Duodenal mucosa (tissue), 2 donors: Measurements from ENCODE around the gene JUP.

Source experiments
- H3K27ac ChIP-seq: one replicate; pipeline ENCODE4 v1.7.0; 2013; ENCODE audit warnings: low read depth, low read length
- H3K27me3 ChIP-seq, 2 donors: one replicate each; pipeline ENCODE4 v1.7.0; 2013; ENCODE audit warnings: low read length in 2 of 2, control low read depth in 1 of 2; ENCODE audit not compliant: insufficient read depth in 2 of 2, control insufficient read depth in 1 of 2
- H3K36me3 ChIP-seq, 2 donors: one replicate each; pipeline ENCODE4 v1.7.0; 2013; ENCODE audit warnings: low read length in 2 of 2, control low read depth in 1 of 2; ENCODE audit not compliant: insufficient read depth in 2 of 2, control insufficient read depth in 1 of 2
- H3K4me1 ChIP-seq, 2 donors: one replicate each; pipeline ENCODE4 v1.7.0; 2013; ENCODE audit warnings: low read length in 2 of 2, control low read depth in 1 of 2; ENCODE audit not compliant: insufficient read depth in 2 of 2, control insufficient read depth in 1 of 2
- H3K4me3 ChIP-seq, 2 donors: one replicate each; pipeline ENCODE4 v1.7.0; 2013; ENCODE audit warnings: low read length in 2 of 2, low read depth in 1 of 2
- H3K9ac ChIP-seq, 2 donors: one replicate each; pipeline ENCODE4 v1.7.0; 2013; ENCODE audit warnings: low read length in 2 of 2, low read depth in 1 of 2
- H3K9me3 ChIP-seq, 2 donors: one replicate each; pipeline ENCODE4 v1.7.0; 2013; ENCODE audit warnings: low read length in 2 of 2, control low read depth in 1 of 2; ENCODE audit not compliant: control insufficient read depth in 1 of 2

The JUP gene

DNA sequence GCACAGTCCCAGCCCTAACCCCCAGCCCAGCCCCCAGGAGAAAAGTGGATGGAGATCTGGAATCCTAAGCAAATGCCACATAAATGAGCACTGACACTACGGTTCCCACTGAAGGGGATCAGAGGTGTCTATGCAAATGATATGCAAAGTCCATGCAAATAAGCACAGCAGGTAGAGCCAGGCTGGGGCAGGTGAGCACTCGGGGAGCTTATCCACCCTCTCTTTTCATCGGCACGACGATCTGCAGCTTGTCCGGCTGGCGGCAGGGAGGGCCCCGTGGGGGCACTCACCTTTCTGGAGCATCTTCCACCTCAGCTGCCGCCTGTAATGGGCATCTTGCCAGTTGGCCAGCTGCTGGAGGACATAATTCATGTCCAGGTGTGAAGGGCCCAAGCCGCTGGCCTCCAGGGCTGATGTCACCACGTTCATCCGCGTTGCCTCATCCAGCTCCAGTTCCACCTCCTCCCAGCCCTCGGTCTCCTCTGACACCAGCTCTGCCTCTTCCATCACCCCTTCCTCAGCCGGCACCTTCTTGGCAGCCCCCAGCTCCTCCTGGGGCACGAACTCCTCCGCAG lies 61.9 kb downstream of the JUP start:
- Histone ChIP-seq H3K36me3 (no peaks in the 10 kb centered on the region), H3K4me3 (no peak overlapping the region), H3K27me3 (no peaks in the 10 kb centered on the region), H3K4me1 (no peaks in the 10 kb centered on the region), H3K9ac (no peak overlapping the region), H3K27ac (no peak overlapping the region), H3K9me3 (no peaks in the 10 kb centered on the region)

DNA sequence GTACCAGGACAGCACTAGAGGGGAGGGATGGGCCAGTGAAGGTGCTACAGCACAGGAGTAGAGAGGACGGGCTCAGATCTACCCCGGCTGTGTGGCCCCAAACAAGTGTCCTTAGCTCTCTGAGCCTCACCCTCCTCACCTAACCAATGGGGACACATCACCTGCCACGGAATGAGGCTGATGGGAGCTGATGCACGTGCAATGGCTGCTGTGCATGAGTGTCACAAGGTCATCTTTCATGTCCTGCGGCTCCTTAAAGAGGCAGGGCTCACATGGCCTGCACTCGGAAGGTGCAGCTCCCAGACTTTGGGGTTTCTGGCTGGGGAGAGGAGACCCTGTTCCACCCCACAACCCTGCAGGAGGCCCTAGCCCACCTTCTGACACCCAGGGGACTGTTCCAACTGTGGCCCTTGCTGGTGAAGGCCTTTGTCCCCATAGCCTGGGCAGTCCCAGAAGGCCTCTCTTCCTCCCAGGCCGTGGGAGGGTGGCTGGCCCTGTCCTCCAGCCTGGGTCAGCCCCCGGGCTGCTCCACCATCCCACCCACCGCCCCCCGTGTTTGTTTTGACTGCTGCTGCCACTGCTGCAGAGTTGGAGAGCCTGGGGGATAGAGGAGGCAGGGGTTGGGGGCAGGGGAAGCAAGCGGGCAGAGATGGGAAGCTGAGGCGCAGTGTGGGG lies 62.6 kb downstream of the JUP start:
- Histone ChIP-seq H3K4me1 (no peaks in the 10 kb centered on the region), H3K27ac (no peak overlapping the region)

DNA sequence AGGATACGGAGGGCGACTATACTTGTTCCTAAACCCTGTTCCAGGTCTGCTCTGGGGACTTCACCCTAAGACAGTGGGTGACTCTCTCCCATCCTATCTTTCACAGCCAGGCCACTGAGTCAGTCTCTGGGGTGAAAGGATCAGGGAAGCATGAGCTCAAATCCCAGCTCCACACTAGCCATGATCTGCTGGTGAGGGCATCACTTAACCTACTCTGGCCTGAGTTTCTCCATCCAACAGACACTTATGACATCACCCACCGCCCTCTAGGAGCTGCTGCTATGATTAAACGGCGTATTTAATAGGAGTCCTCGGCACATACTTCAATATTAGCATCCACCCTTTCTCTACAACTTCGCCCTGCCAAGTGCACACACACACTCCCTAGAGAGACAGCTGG lies 64.3 kb downstream of the JUP start:
- Histone ChIP-seq H3K27me3 (no peaks in the 10 kb centered on the region), H3K9ac (no peak overlapping the region), H3K27ac (no peak overlapping the region), H3K36me3 (no peaks in the 10 kb centered on the region), H3K4me1 (no peaks in the 10 kb centered on the region), H3K9me3 (no peaks in the 10 kb centered on the region), H3K4me3 (no peak overlapping the region)

More for the DNA sequence above, 62.6 kb downstream of the JUP start:
- no peaks in the 10 kb centered on the region for H3K36me3 ChIP-seq
- H3K27me3 ChIP-seq, result no peaks in the 10 kb centered on the region
- H3K9me3 ChIP-seq, result no peaks in the 10 kb centered on the region
- H3K4me3 ChIP-seq, result no peak overlapping the region
- H3K9ac ChIP-seq, result no peak overlapping the region

DNA sequence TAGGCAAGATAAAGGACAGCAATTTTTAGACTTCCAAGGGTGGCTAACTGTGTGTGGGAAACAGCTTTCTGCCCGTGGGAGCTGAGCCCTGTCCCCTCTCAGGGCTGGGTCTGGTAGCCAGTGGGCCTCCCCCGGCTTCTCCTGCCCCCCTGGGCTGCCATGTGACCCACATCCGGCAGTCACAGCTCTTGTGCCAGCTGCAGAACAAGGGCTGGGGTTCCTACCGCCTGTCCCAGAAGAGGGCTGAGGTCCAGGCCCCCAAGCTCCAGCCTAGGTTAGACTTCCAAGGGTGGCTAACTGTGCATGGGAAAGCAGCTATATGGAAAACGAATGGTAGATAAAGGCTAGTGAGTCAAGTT lies 68.2 kb downstream of the JUP start:
- Histone ChIP-seq H3K27ac (no peak overlapping the region), H3K27me3 (no peaks in the 10 kb centered on the region), H3K9me3 (no peaks in the 10 kb centered on the region), H3K36me3 (no peaks in the 10 kb centered on the region), H3K4me3 (no peak overlapping the region), H3K4me1 (no peaks in the 10 kb centered on the region), H3K9ac (no peak overlapping the region)

DNA sequence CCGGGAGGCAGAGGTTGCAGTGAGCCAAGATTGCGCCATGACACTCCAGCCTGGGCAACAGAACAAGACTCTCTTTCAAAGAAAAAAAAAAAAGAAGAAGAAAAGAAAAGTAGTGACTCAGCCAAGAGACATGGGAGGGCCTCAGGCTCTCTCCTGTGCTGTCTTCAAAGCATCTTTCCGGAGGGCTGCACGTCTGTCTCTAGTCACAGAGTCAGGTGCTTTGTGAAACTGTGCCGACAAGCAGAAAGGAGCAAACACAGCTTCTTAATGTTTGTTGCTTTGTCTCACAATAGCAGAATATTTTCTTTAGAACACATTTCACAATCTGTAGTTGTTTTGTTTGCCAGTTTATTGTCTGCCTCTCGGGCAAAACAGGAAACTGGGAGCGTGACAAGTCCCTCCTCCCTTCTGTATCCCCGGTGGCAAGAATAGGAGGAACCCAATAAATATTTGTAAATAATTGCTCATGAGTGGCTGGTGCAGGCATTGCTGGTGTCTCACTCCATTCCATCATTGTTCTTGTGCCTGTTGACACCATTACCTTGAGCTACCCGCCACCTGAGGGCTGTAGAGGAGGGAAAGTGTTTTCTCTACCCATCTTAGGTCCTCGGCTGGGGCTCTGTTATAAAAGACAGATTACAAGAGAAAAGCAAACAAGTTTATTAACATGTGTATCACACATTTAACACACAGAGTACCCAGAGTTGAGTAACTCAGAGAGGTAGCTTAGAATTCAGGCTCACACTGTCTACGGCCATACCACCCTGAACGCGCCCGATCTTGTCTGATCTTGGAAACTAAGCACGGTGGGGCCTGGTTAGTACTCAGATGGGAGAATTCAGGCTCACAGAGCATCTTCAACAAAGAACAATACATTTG lies 68.9 kb downstream of the JUP start:
- Histone ChIP-seq H3K9ac (no peak overlapping the region), H3K36me3 (no peaks in the 10 kb centered on the region), H3K27ac (no peak overlapping the region), H3K27me3 (no peaks in the 10 kb centered on the region), H3K9me3 (no peaks in the 10 kb centered on the region), H3K4me3 (no peak overlapping the region), H3K4me1 (no peaks in the 10 kb centered on the region)

DNA sequence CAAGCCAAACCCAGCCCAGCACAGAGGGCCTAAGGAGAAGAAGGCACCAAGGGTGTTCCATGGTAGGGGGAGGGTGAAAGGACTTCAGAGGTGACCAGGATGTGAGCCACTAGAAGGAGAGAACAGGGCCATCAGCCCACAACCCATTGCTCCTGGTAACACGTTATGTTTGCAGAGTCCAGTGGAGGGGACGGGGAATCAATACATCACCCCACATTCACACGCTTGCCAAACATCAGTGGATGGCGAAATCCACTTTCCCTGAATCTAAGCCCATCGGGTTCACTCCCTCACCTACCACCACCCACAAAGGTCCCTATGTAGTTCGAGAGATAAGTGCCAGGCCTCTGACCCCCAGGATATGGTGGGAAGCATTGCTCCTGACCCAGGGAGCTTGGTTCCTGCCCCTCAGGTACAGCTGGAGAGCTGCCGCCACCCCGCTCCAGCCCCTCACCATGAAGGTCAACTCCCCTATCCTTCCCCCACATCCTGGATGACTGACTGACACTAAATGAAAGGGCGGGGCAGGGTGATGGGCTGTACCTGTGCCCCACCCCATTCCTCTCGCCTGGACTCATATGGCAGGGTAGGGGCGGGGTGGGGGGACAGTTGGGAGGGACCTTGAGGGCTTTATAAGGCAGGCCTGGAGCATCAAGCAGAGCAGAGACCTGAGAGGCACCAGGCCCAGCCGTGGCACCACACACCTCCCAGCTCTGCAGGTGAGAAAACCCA lies 74.7 kb downstream of the JUP start, which contains the start of gene GAST:
Gene GAST (plus strand): TSS at position 663 of the 732 bp plus-strand sequence. CDS start 3,106 bp downstream, outside the sequence.
- H3K9ac ChIP-seq, result no peak within 1 kb of the TSS
- H3K4me3 ChIP-seq, result no peak within 1 kb of the TSS
- no peaks in the 10 kb centered on the region for H3K27me3 ChIP-seq
- H3K9me3 ChIP-seq, result no peaks in the 10 kb centered on the region
- no peak within 1 kb of the TSS for H3K27ac ChIP-seq
- H3K36me3 ChIP-seq, result no peaks in the 10 kb centered on the region
- H3K4me1 ChIP-seq, result no peaks in the 10 kb centered on the region

DNA sequence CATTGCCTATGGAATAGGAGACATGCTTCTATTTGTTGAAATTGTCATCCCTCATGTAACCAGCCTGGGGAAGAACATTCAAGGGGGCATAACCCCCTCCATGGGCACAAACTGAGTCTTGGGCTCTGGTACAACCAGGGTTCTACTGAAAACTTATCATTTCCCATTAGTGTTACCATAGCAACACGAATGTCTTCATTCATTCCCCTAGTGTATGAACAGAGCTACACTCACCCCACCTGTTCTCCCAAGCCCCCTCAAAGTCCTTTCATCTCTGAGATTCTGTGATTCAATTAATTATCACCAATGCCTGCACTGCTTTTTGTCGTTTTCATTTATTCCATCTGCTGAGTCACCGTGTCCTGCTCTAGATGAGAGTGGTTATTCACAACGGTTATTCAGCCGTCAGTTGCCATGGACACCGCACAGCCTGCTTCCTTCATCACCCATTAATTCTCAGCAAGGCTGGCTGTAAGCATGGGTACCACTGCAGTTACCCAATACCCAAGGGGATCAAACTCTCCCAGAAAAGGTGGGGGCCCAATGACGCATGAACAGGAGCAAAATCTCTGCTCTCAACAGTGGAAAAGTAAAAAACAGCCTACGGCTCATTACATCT lies 75.9 kb downstream of the JUP start:
- Histone ChIP-seq H3K9me3 (no peaks in the 10 kb centered on the region), H3K4me1 (no peaks in the 10 kb centered on the region), H3K9ac (no peak overlapping the region), H3K27ac (no peak overlapping the region), H3K4me3 (no peak overlapping the region), H3K27me3 (no peaks in the 10 kb centered on the region), H3K36me3 (no peaks in the 10 kb centered on the region)

DNA sequence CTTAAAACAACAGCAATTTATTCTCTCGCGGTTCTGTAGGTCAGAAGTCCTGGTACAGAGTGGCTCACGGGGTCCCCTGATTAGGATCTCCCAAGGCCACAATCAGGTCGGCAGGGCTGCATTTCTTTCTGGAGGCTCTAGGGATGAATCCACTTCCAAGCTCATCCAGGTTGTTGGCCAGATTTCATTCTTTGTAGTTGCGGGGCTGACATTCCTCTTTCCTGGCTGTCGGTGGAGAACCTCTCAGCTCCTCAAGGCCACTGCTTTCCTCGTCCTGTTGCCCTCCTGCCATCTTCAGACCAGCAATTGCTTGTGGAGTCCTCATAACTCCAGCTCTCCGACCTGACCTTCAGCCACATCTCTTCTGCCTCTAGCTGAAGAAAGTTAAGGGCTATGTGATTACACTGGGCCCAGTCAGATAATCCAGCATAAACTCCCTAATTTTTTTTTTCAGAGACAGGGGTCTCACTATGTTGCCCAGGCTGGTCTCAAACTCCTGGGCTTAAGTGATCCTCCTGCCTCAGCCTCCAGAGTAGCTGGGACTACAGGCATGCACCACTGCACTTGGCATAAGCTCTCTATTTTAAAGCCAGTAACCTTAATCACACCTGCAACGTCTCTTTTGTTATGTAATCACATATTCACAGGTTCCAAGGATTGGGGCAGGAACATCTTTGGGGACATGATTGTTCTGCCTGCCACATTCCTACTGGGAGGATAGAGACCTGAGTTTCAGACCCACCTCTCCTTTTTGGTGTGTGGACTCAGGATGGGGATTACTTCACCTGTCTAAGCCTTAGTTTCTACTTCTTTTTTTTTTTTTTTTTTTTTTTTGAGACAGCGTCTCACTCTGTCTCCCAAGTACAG lies 78.5 kb downstream of the JUP start:
- H3K4me1 ChIP-seq, result no peaks in the 10 kb centered on the region
- H3K27me3 ChIP-seq, result no peaks in the 10 kb centered on the region
- no peak overlapping the region for H3K27ac ChIP-seq
- H3K4me3 ChIP-seq, result no peak overlapping the region
- no peak overlapping the region for H3K9ac ChIP-seq
- no peaks in the 10 kb centered on the region for H3K9me3 ChIP-seq
- no peaks in the 10 kb centered on the region for H3K36me3 ChIP-seq

DNA sequence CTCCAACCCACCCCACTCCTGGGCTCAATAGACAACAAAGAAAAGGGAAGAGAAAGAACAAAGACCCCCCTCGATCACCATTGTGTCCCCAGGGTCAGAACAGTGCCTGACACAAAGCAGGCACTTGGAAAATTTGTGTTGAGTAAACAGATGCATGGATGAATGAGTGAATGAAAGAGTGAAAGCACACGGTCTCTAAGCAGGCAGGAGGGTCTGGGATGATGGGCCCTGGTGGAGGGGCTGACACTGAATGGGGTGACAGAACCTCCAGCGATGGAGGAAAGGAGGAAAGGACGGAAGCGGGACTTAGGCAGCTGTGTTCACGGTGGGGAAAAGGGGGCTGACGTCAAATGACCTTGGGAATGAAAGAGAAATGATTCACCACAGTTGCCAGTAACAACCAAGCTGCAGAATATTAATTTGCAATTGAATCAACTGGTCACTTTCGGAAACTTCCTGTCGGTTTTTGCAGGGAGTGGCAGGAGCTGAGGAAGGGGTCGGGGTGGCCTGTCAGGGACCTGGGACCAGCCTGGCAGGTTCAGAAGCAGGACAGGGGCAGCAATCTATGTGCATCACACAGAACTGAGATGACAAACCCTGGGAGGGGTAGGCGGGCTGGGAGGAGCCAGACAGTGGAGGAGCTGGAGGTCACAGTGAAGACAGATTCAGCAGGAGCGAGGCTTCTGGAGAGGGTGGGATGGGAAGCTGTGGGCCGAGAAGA lies 81.1 kb downstream of the JUP start:
- no peaks in the 10 kb centered on the region for H3K4me1 ChIP-seq
- no peaks in the 10 kb centered on the region for H3K36me3 ChIP-seq
- no peak overlapping the region for H3K9ac ChIP-seq
- H3K9me3 ChIP-seq, result no peaks in the 10 kb centered on the region
- no peak overlapping the region for H3K4me3 ChIP-seq
- no peak overlapping the region for H3K27ac ChIP-seq
- no peaks in the 10 kb centered on the region for H3K27me3 ChIP-seq
